ENCODE data around the gene NPAS3.

DNA sequence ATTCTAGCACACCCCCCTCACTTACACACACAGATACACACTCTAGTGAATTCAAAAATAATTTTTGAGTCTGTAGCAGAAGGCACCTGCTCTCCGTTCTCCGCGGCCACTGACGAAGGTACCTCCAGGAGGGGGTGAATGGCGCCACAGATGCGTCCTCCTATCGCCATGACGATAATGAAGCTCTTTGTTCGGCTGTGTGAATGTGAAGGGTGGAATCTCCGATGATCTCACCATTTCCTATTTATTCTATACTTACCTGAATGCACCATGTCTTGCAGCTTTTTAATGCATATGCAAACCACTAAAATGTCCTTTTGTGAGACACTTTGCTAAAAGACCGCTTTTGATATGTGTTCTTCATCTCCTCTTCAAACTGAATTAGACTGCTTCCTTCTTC is 849.5 kb downstream of the NPAS3 start:
- no peak for TF ChIP-seq TP53 (CRISPR knock-in tag; IDR thresholded peaks at IDR 0.05)
- TF ChIP-seq, protein P1, sequence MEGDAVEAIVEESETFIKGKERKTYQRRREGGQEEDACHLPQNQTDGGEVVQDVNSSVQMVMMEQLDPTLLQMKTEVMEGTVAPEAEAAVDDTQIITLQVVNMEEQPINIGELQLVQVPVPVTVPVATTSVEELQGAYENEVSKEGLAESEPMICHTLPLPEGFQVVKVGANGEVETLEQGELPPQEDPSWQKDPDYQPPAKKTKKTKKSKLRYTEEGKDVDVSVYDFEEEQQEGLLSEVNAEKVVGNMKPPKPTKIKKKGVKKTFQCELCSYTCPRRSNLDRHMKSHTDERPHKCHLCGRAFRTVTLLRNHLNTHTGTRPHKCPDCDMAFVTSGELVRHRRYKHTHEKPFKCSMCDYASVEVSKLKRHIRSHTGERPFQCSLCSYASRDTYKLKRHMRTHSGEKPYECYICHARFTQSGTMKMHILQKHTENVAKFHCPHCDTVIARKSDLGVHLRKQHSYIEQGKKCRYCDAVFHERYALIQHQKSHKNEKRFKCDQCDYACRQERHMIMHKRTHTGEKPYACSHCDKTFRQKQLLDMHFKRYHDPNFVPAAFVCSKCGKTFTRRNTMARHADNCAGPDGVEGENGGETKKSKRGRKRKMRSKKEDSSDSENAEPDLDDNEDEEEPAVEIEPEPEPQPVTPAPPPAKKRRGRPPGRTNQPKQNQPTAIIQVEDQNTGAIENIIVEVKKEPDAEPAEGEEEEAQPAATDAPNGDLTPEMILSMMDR (IDR thresholded peaks at IDR 0.05) = no peak
- TF ChIP-seq, protein P2, sequence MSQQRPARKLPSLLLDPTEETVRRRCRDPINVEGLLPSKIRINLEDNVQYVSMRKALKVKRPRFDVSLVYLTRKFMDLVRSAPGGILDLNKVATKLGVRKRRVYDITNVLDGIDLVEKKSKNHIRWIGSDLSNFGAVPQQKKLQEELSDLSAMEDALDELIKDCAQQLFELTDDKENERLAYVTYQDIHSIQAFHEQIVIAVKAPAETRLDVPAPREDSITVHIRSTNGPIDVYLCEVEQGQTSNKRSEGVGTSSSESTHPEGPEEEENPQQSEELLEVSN (IDR thresholded peaks at IDR 0.05; ENCODE audit: borderline replicate concordance, low read depth) = no peak
- no peak for TF ChIP-seq EHMT2 (IDR thresholded peaks at IDR 0.05; ENCODE audit: low read depth)
- TF ChIP-seq HDAC2 (IDR thresholded peaks at IDR 0.05) = no peak
- TF ChIP-seq FOSL2 (IDR thresholded peaks at IDR 0.05) = no peak
- TF ChIP-seq FOSL2 (CRISPR knock-in tag; IDR thresholded peaks at IDR 0.05) = no peak
- no peak for TF ChIP-seq ZC3H11A (IDR thresholded peaks at IDR 0.05)

All from A549 (cell line).